ENCODE data around the gene TGM6. TPM values are rescaled to one million over a fixed set of nuclear protein-coding genes. Genes with fewer than 3 reads are reported as not detected.

TGM6 gene
- polyA plus RNA-seq, 1 donor (not counting 4 experiments of a cell fraction or from before 2014, with no cell fraction given), result not detected

GRCh38 chr20:2476742-2477615 is 96.3 kb downstream of the TGM6 start:
- H3K9me1 ChIP-seq (ENCODE audit: control insufficient read depth, extremely low read depth, insufficient read depth, low read length), result no peaks in the 10 kb centered on the region
- no peak overlapping the region for H2AFZ ChIP-seq (ENCODE audit: control insufficient read depth, low read length)
- no peak for FAIRE-seq
- no peaks in the 10 kb centered on the region for H3K79me2 ChIP-seq (ENCODE audit: control insufficient read depth, insufficient read depth, low read length)
- no peak overlapping the region for H3K9ac ChIP-seq (ENCODE audit: control insufficient read depth, extremely low read depth, insufficient read depth, low read length)
- dilution Hi-C loops (cut with MboI; ENCODE audit: extremely low pct_ligation_motif_present, low sequenced_read_pairs), result no loop called here
- no peak overlapping the region for H3K27ac ChIP-seq (ENCODE audit: control insufficient read depth, insufficient read depth, low read length)
- TF ChIP-seq CTCF (optimal IDR thresholded peaks at IDR 0.05 in 1 of 3, IDR thresholded peaks at IDR 0.05 in 1 of 3, conservative IDR thresholded peaks at IDR 0.05 in 1 of 3; ENCODE audit: extremely low read depth in 1 of 3, insufficient read depth in 2 of 3, low read length in 3 of 3), result peak in 1 of 3 experiments; percentile 36
- no peak for TF ChIP-seq EZH2 (IDR thresholded peaks at IDR 0.05; ENCODE audit: low read length)
- peaks cover 4 to 8% of the 10 kb centered on the region in 2 experiments for H3K36me3 ChIP-seq (ENCODE audit: control insufficient read depth in 2 of 2, extremely low read depth in 1 of 2, insufficient read depth in 2 of 2, low read length in 2 of 2)
- peaks cover 7% of the 10 kb centered on the region for H3K4me1 ChIP-seq (ENCODE audit: control insufficient read depth, extremely low read depth, insufficient read depth, low read length)
- H3K4me2 ChIP-seq (ENCODE audit: control insufficient read depth, extremely low read depth, insufficient read depth, low read depth, low read length), result no peak overlapping the region
- no peaks in the 10 kb centered on the region for H3K9me3 ChIP-seq (ENCODE audit: control insufficient read depth, low read depth, low read length)
- H3K4me3 ChIP-seq (ENCODE audit: control insufficient read depth in 2 of 3, extremely low read depth in 1 of 3, insufficient read depth in 2 of 3, low read depth in 1 of 3, low read length in 3 of 3), result no peak overlapping the region
- DNase-seq (ENCODE audit: low read depth, low spot score), result no peak
- H3K27me3 ChIP-seq (ENCODE audit: control insufficient read depth, extremely low read depth, insufficient read depth, low read length), result no peaks in the 10 kb centered on the region
- no peaks in the 10 kb centered on the region for H4K20me1 ChIP-seq (ENCODE audit: control insufficient read depth, extremely low read depth, insufficient read depth, low read length)

GRCh38 chr20:2480381-2480780 is 99.7 kb downstream of the TGM6 start:
- TF ChIP-seq EZH2 (IDR thresholded peaks at IDR 0.05; ENCODE audit: low read length) (no peak), CTCF (optimal IDR thresholded peaks at IDR 0.05 in 1 of 3, IDR thresholded peaks at IDR 0.05 in 1 of 3, conservative IDR thresholded peaks at IDR 0.05 in 1 of 3; ENCODE audit: extremely low read depth in 1 of 3, insufficient read depth in 2 of 3, low read length in 3 of 3) (no peak)
- H3K9me3 ChIP-seq (ENCODE audit: control insufficient read depth, low read depth, low read length), result no peaks in the 10 kb centered on the region
- peaks cover 21 to 25% of the 10 kb centered on the region in 2 experiments for H3K36me3 ChIP-seq (ENCODE audit: control insufficient read depth in 2 of 2, extremely low read depth in 1 of 2, insufficient read depth in 2 of 2, low read length in 2 of 2)
- no peak overlapping the region for H3K27ac ChIP-seq (ENCODE audit: control insufficient read depth, insufficient read depth, low read length)
- FAIRE-seq (no peak), DNase-seq (ENCODE audit: low read depth, low spot score) (no peak)
- H3K4me1 ChIP-seq (ENCODE audit: control insufficient read depth, extremely low read depth, insufficient read depth, low read length), result no peaks in the 10 kb centered on the region
- H3K4me3 ChIP-seq (ENCODE audit: control insufficient read depth in 2 of 3, extremely low read depth in 1 of 3, insufficient read depth in 2 of 3, low read depth in 1 of 3, low read length in 3 of 3), result no peak overlapping the region
- H3K79me2 ChIP-seq (ENCODE audit: control insufficient read depth, insufficient read depth, low read length), result no peaks in the 10 kb centered on the region
- no peak overlapping the region for H3K9ac ChIP-seq (ENCODE audit: control insufficient read depth, extremely low read depth, insufficient read depth, low read length)
- H3K9me1 ChIP-seq (ENCODE audit: control insufficient read depth, extremely low read depth, insufficient read depth, low read length), result no peaks in the 10 kb centered on the region
- H4K20me1 ChIP-seq (ENCODE audit: control insufficient read depth, extremely low read depth, insufficient read depth, low read length), result no peaks in the 10 kb centered on the region
- H3K4me2 ChIP-seq (ENCODE audit: control insufficient read depth, extremely low read depth, insufficient read depth, low read depth, low read length), result no peak overlapping the region
- H2AFZ ChIP-seq (ENCODE audit: control insufficient read depth, low read length), result no peak overlapping the region
- dilution Hi-C loops (cut with MboI; ENCODE audit: extremely low pct_ligation_motif_present, low sequenced_read_pairs), result no loop called here
- H3K27me3 ChIP-seq (ENCODE audit: control insufficient read depth, extremely low read depth, insufficient read depth, low read length), result no peaks in the 10 kb centered on the region

Small RNA genes within 50 kb of the gene (small RNA-seq; reads per million reads assigned to genes)
- gene RF00019 (ENCODE audit: insufficient read length in 3 of 3, low read depth in 3 of 3, low replicate concordance in 1 of 3), result 0 reads per million in 3 experiments

Other genes starting within 250 kb of the TGM6 start
- 0.08 TPM in 3 replicates for gene TGM3, start 84.9 kb upstream of the TGM6 start, polyA plus RNA-seq
- gene SNRPB, start 89.9 kb downstream of the TGM6 start, polyA plus RNA-seq, result 149 to 209 TPM (median 199 TPM) in 3 replicates
- gene ZNF343, start 128.0 kb downstream of the TGM6 start, polyA plus RNA-seq, result 9.0 to 12.2 TPM (median 11.7 TPM) in 3 replicates
- not detected in 3 replicates for gene TMC2, start 155.7 kb downstream of the TGM6 start, polyA plus RNA-seq

All from keratinocyte (primary cell).